T-helper 2 cell (primary cell): ENCODE data around the gene MLF2.

Experiments
- DNase-seq, 5 experiments: peaks; one replicate each; pipeline versions ENCODE4 v3.0.0 to v3.0.0-alpha.2; 2012 to 2022
- total RNA-seq, 2 donors: gene quantifications; one replicate each; lab custom pipeline; 2026; lab: John Stamatoyannopoulos, UW

MLF2 gene
- total RNA-seq, result 45.8 to 46.1 reads per million in 2 donors

- DNase-seq, result peak; percentile 92 to 98 (median 96)
These were observed at the start of gene MLF2 for GRCh38 chr12:6752921-6753771. TSS of gene MLF2 (minus strand) at chr12:6753141. CDS start at chr12:6752334, 807 bp downstream.

- DNase-seq, result no peak
These were observed 46.2 kb upstream of the MLF2 start for GRCh38 chr12:6799147-6799546.

DNA sequence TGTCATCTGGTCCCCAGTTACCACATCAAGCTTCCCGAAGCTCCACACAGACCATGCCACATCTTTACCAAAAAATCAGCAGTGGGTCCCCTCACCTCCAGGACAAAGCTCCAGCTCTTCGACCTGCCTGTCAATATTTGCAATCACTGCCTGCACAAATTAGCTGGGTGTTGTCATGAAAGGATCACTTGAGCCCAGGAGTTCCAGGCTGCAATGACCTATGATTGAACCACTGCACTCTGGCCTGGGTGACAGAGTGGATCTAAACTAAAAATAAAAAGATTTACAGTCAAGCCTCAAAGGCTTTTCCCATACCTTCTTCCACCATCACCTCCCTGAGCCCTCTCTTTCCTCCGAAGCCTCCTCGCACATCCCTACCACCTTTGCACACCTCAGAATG, 43.6 kb upstream of the MLF2 start:
- DNase-seq, result no peak

- DNase-seq, result no peak
These were observed 42.1 kb upstream of the MLF2 start for GRCh38 chr12:6795088-6795487.

GRCh38 chr12:6792522-6793201, 39.7 kb upstream of the MLF2 start:
- DNase-seq, result peak in 2 of 5 experiments; percentile 36 to 80

GRCh38 chr12:6791931-6792520, 39.1 kb upstream of the MLF2 start:
- DNase-seq, result peak in 1 of 5 experiments; percentile 25

DNA sequence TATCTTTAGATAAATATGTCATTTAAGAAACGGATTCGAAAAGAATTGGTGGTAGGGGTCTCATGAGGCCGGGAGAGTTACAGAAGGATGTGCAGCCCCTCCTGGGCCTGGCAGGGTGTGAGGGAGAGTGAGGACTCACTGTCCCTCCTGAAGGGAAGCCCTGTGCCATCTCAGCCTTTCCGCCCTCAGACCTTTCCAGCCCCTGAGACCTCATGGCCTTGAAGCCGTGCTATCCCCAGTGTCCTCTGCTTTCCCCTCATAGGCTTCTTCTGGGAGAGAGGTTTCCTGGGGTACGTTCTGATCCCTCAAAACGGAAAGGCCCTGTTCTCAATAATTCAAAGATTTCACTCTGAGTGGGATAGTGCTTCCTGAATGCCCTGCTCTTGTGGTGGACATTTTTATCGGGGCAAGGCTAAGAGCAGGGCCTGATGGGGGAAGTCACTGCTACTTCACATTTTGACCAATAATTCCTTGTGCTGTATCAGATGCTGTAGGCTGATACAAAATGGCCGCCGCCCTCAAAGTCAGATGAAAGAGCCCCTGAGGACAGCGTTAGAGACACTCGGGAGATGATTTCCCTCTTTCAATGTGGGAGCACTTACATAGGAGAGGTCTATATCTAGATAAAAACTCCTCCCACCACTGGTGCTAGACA, 37.7 kb upstream of the MLF2 start:
- DNase-seq, result peak in 3 of 5 experiments; percentile 35 to 82 (median 43)

GRCh38 chr12:6788972-6789924, 36.3 kb upstream of the MLF2 start, which contains the start of gene CD4:
TSS of gene CD4 (plus strand) at chr12:6789528. CDS start at chr12:6800139, 10,611 bp downstream.
- DNase-seq, result peak in 3 of 5 experiments; percentile 57 to 92 (median 57)

GRCh38 chr12:6787309-6787708, 34.4 kb upstream of the MLF2 start:
- DNase-seq, result peak in 1 of 5 experiments; percentile 30

GRCh38 chr12:6786416-6787094, 33.6 kb upstream of the MLF2 start:
- DNase-seq, result peak in 1 of 5 experiments; percentile 69

- DNase-seq, result no peak
These were observed 31.8 kb upstream of the MLF2 start for GRCh38 chr12:6784761-6785160.

DNA sequence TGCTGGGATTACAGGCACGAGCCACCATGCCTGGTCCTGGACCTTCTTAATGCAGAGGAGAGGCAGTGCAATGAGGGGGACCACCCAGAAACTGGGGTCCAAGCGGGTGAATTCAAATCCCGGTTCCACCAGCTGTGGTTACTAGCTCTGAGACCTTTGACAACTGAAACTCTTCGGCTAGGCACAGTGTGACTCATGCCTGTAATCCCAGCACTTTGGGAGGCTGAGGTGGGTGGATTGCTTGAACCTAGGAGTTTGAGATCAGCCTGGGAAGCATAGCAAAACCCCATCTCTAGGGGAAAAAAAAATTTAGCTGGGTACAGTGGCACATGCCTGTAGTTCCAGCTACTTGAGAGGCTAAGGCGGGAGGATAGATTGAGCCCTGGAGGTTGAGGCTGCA, 31.4 kb upstream of the MLF2 start:
- DNase-seq, result no peak

- no peak for DNase-seq
These were observed 30.9 kb upstream of the MLF2 start for GRCh38 chr12:6783828-6784227.

GRCh38 chr12:6782850-6783566, 30.1 kb upstream of the MLF2 start:
- DNase-seq, result no peak

DNA sequence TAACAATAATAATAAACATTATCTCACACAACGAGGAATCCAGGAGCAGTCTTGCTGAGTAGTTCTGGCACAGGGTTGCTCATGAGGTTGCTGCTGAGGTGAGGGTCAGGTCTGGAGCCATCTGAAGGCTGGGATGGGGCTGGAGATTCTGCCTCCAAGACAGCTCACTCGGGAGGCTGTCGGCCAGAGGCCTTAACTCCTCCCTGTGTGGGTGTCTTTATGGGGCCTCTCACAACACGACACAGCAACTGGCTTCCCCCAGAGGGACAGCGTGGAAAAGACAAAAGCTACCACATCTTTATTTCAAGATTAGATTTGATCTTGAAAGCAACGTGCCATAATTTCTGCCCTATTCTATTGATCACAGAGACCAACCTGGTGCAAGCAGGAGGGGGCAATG, 29.2 kb upstream of the MLF2 start:
- DNase-seq, result no peak

DNA sequence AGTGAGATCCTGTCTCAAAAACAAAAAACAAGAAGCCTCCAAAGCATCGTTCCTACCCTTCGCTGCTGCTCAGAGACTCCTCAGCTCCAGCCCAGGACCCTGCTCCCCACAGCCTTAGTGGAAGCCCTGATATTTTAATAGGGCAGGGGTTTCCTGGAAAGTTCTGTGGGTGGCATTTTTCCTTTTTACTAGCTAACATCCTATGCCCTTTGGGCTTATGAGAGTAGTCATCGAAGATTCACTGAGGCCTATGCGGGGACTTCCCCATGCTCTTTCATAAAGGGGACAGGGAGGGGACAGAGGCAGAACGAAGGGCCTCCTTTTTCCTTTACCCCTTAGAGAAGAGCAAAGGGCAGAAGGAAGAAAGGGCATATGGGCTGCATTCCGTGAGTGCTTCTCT, 27.6 kb upstream of the MLF2 start:
- DNase-seq, result no peak

GRCh38 chr12:6779708-6780432, 26.9 kb upstream of the MLF2 start:
- peak in 1 of 5 experiments; percentile 22 for DNase-seq

DNA sequence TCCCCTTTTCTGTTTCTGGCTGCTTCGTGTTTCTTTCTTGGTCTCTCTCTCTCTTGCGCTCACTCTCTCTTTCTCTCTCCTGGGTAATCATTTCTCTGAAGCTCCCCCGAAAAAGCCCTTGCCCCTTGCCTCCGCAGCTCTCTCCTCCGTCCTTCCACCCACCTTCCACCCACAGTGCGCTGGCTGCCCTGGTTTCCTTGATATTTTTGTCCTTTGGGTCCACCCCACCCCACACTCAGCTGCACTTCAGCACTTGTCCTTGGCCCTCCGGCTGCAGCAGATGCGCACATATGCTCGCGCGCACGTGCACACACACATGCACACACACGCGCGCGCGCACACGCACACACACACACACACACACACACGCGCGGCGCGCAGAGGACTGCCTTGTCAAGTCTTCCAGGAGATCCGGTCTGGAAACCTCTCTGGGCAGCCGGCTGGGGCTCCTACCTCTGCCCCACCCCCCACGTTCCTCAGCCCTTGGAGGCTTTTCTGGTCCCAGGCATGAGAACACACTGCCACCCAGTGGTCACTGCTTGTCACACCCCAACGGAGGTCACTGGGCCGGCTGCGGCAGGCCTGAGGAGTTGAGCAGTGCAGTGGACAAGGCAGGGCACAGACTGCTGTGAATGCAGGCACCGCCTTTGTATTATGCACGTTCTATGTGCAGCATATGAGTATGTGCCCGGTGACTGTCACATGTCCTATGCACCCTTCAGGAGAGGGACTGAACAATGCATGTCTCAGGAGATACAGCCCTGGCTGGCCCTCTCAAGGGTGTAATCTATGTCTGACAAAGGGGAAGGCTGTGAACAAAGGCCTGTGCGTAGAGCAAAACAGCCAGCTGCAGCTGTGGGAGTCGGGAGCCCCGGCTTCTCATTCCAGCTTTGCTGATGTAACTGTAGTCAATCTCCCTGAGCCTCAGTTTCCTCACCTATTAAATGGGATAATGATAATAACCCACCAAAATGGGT, 25.9 kb upstream of the MLF2 start:
- DNase-seq, result peak; percentile 59 to 88 (median 79)
